OCI-LY7 (cell line): Measurements from ENCODE around the gene FASTK. TPM values are rescaled to one million over a fixed set of nuclear protein-coding genes. Genes with fewer than 3 reads are reported as not detected.

Source experiments
- BruUV-seq: library from RNA; stranded (reverse); fragments of 400-500 nt; replicated peaks from 2 replicates; lab custom pipeline; 2021; lab: Mats Ljungman, UMichigan
- CTCF ChIA-PET: fragments of 300-600 bp; sonication (Branson Sonifier 250); formaldehyde crosslinking; loops from one replicate; lab custom pipeline; 2022; ENCODE audit warnings: antibody characterized with exemption; ENCODE audit not compliant: unreplicated experiment; lab: Charles Lee
- POLR2A ChIA-PET: fragments of 300-600 bp; sonication (Branson Sonifier 250); formaldehyde crosslinking; loops from one replicate; lab custom pipeline; 2022; ENCODE audit warnings: antibody characterized with exemption; lab: Charles Lee
- DNase-seq: peaks from one replicate; pipeline ENCODE4 v3.0.0-alpha.2; 2015; ENCODE audit warnings: low spot score
- H2AFZ ChIP-seq: fragments of 200-600 bp; sonication (generic), shearing (Covaris generic); 2 replicates; pipeline ENCODE4 v1.6.1; 2014; ENCODE audit warnings: mild to moderate bottlenecking, antibody characterized with exemption, low read length, moderate library complexity
- H3K27ac ChIP-seq: fragments of 200-600 bp; sonication (generic); 2 replicates; pipeline ENCODE4 v1.5.1; 2014; ENCODE audit warnings: mixed run types, low read depth, mild to moderate bottlenecking, moderate library complexity, low read length, inconsistent platforms; ENCODE audit not compliant: poor library complexity, severe bottlenecking
- H3K36me3 ChIP-seq: fragments of 200-600 bp; sonication (generic); 2 replicates; pipeline ENCODE4 v1.6.1; 2014; ENCODE audit warnings: mild to moderate bottlenecking, antibody characterized with exemption, low read length, moderate library complexity, mixed read lengths; ENCODE audit not compliant: insufficient read depth
- H3K4me1 ChIP-seq: fragments of 200-600 bp; sonication (generic); 2 replicates; pipeline ENCODE4 v1.5.1; 2014; ENCODE audit warnings: mild to moderate bottlenecking, low read length; ENCODE audit not compliant: insufficient read depth, poor library complexity, severe bottlenecking
- H3K4me2 ChIP-seq: fragments of 200-600 bp; sonication (generic); 2 replicates; pipeline ENCODE4 v1.6.1; 2014; ENCODE audit warnings: mild to moderate bottlenecking, low read length
- H3K4me3 ChIP-seq: fragments of 200-600 bp; sonication (generic); 2 replicates; pipeline ENCODE4 v1.5.1; 2014; ENCODE audit warnings: mild to moderate bottlenecking, low read depth, low read length; ENCODE audit not compliant: poor library complexity, severe bottlenecking
- H3K79me2 ChIP-seq: fragments of 200-600 bp; sonication (generic); 2 replicates; pipeline ENCODE4 v1.6.1; 2016; ENCODE audit warnings: low read depth, mild to moderate bottlenecking, low read length, moderate library complexity, mixed read lengths; ENCODE audit not compliant: insufficient read depth
- H3K9me2 ChIP-seq: fragments of 200-600 bp; sonication (generic); 2 replicates; pipeline ENCODE4 v1.6.1; 2016; ENCODE audit warnings: mild to moderate bottlenecking, low read length, mixed read lengths; ENCODE audit not compliant: insufficient read depth
- H3K9me3 ChIP-seq: fragments of 200-600 bp; sonication (generic); 2 replicates; pipeline ENCODE4 v1.6.1; 2014; ENCODE audit warnings: mild to moderate bottlenecking, mixed run types, low read length, mixed read lengths
- H4K20me1 ChIP-seq: fragments of 200-600 bp; sonication (generic); 2 replicates; pipeline ENCODE4 v1.6.1; 2014; ENCODE audit warnings: mild to moderate bottlenecking, antibody characterized with exemption, low read length, moderate library complexity, mixed read lengths; ENCODE audit not compliant: insufficient read depth
- CTCF ChIP-seq: fragments of 200-600 bp; sonication (generic); conservative IDR thresholded peaks from 2 replicates; pipeline ENCODE4 v1.5.1; 2014; ENCODE audit warnings: mild to moderate bottlenecking, antibody characterized with exemption, low read length, moderate library complexity, mixed read lengths
- EZH2phosphoT487 ChIP-seq: fragments of 200-600 bp; sonication (generic); IDR thresholded peaks from 2 replicates; pipeline ENCODE4 v1.6.1; 2018; ENCODE audit warnings: low read depth, borderline replicate concordance, mild to moderate bottlenecking, mixed run types, antibody characterized with exemption, low read length, moderate library complexity, mixed read lengths
- intact Hi-C: fragments of 100-400 bp; cut with micrococcal nuclease; formaldehyde crosslinking; loops from one replicate; pipeline ENCODE4 v1.10.0; 2022; ENCODE audit not compliant: unreplicated experiment
- total RNA-seq, 2 experiments: library from RNA; depleted of rRNA in 1 of 2; stranded (reverse); fragments of >200 nt in 1 of 2; shearing (Covaris generic) in 1 of 2; gene quantifications; 2 replicates each; pipeline ENCODE4 v1.2.3, GENCODE V29; 2014 to 2022

FASTK gene
- total RNA-seq, 2 experiments from 2014 or later: 90.5 to 118 TPM

GRCh38 chr7:151099486-151100211 is 19.0 kb upstream of the FASTK start:
- Histone ChIP-seq H3K79me2 (no peaks in the 10 kb centered on the region), H3K9me3 (no peaks in the 10 kb centered on the region), H3K4me3 (no peak overlapping the region), H3K4me2 (no peak overlapping the region), H3K27ac (no peak overlapping the region), H3K36me3 (no peaks in the 10 kb centered on the region), H2AFZ (no peak overlapping the region), H3K4me1 (peaks cover 3% of the 10 kb centered on the region), H4K20me1 (no peaks in the 10 kb centered on the region), H3K9me2 (no peaks in the 10 kb centered on the region)
- POLR2A ChIA-PET: no interaction called here
- intact Hi-C loops: loop anchor here (10.0 kb wide), 1 partner anchor 55 kb away; no protein-coding TSS in a partner anchor
- TF ChIP-seq EZH2phosphoT487 (no peak), CTCF (no peak)
- CTCF ChIA-PET: no interaction called here
- DNase-seq: no peak
- no TSS peak for BruUV-seq

- intact Hi-C loops: loop anchor here (10.0 kb wide), 1 partner anchor 59 kb away; no protein-coding TSS in a partner anchor
- H2AFZ ChIP-seq: no peak overlapping the region
Measured at GRCh38 chr7:151095828-151096475, 15.3 kb upstream of the FASTK start.

More at GRCh38 chr7:151095828-151096475, 15.3 kb upstream of the FASTK start:
- no peaks in the 10 kb centered on the region for H3K9me3 ChIP-seq
- no peak overlapping the region for H3K4me3 ChIP-seq
- ChIA-PET CTCF (no interaction called here), POLR2A (interaction anchor here (0.8 kb wide), 1 partner anchor 173 kb away, joined by 5 read pairs; no protein-coding TSS in a partner anchor)
- no peaks in the 10 kb centered on the region for H3K79me2 ChIP-seq
- no peaks in the 10 kb centered on the region for H3K36me3 ChIP-seq
- DNase-seq: no peak
- TF ChIP-seq CTCF (no peak), EZH2phosphoT487 (no peak)
- H3K9me2 ChIP-seq: no peaks in the 10 kb centered on the region
- H4K20me1 ChIP-seq: no peaks in the 10 kb centered on the region
- H3K4me1 ChIP-seq: peaks cover 3% of the 10 kb centered on the region
- no peak overlapping the region for H3K27ac ChIP-seq
- no peak overlapping the region for H3K4me2 ChIP-seq
- no TSS peak for BruUV-seq
